Gastroesophageal sphincter (tissue), 3 donors: ENCODE data around the gene SLC35A5.

Experiments used
- POLR2A ChIP-seq, 2 donors: fragments of 450-650 bp; IDR thresholded peaks; one replicate each; pipeline ENCODE4 v1.6.1; 2017; ENCODE audit warnings: antibody characterized with exemption in 2 of 2, mild to moderate bottlenecking in 2 of 2, moderate library complexity in 1 of 2
- TF ChIP-seq, protein P1 (sequence below), 4 experiments: fragments of 200-600 bp in 2 of 4; fragments of 450-650 bp in 2 of 4; sonication (generic) in 1 of 4; IDR thresholded peaks; one replicate each; pipeline ENCODE4 v1.5.1; 2017 to 2019; ENCODE audit warnings: antibody characterized with exemption in 4 of 4, mild to moderate bottlenecking in 2 of 4, moderate library complexity in 2 of 4

DNA sequence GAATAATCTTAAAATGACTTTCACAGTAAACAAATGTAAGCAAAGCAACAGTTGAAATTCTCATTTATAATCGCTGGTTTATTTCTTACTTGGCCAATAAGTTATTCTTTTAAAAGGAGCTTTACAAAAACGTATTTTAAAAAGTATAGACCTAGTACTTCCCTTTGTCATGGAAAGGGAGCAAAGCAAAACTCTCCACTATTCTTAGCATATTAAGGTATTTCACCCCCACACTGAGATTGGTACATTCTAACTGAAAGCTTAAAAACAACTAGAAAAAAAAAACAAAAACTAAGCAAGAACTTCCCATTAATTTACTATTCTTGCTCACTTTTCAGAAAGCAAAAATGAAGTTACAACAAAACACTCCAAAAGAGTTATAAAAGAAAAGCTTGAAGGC lies 1.5 kb upstream of the SLC35A5 start:
- TF ChIP-seq, protein P1, sequence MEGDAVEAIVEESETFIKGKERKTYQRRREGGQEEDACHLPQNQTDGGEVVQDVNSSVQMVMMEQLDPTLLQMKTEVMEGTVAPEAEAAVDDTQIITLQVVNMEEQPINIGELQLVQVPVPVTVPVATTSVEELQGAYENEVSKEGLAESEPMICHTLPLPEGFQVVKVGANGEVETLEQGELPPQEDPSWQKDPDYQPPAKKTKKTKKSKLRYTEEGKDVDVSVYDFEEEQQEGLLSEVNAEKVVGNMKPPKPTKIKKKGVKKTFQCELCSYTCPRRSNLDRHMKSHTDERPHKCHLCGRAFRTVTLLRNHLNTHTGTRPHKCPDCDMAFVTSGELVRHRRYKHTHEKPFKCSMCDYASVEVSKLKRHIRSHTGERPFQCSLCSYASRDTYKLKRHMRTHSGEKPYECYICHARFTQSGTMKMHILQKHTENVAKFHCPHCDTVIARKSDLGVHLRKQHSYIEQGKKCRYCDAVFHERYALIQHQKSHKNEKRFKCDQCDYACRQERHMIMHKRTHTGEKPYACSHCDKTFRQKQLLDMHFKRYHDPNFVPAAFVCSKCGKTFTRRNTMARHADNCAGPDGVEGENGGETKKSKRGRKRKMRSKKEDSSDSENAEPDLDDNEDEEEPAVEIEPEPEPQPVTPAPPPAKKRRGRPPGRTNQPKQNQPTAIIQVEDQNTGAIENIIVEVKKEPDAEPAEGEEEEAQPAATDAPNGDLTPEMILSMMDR (IDR thresholded peaks at IDR 0.05) = no peak
- no peak for TF ChIP-seq POLR2A (IDR thresholded peaks at IDR 0.05)
